Left renal cortex interstitium (tissue), 4 donors: ENCODE results near the gene SYT2. TPM values are rescaled to one million over a fixed set of nuclear protein-coding genes. Genes with fewer than 3 reads are reported as not detected.
"Not testable (repeated sequence)": the region's sequence is repeated elsewhere in the genome, so short reads cannot be mapped to it uniquely, and the experiment has no call there.

Experiments used
- DNase-seq, 4 donors: peaks; one replicate each; pipeline ENCODE4 v3.0.0-alpha.2; 2013; ENCODE audit warnings: low read depth in 4 of 4, low spot score in 2 of 4, missing footprints in 1 of 4
- polyA plus RNA-seq, 4 donors: library from polyadenylated mRNA; unstranded; fragments of 120-200 nt; gene quantifications; one replicate each; pipeline ENCODE4 v1.2.1, GENCODE V29; 2013; ENCODE audit not compliant: insufficient read length in 4 of 4

SYT2 gene
- polyA plus RNA-seq, 4 donors, result 1.9 to 2.9 (median 2.1) TPM

DNA sequence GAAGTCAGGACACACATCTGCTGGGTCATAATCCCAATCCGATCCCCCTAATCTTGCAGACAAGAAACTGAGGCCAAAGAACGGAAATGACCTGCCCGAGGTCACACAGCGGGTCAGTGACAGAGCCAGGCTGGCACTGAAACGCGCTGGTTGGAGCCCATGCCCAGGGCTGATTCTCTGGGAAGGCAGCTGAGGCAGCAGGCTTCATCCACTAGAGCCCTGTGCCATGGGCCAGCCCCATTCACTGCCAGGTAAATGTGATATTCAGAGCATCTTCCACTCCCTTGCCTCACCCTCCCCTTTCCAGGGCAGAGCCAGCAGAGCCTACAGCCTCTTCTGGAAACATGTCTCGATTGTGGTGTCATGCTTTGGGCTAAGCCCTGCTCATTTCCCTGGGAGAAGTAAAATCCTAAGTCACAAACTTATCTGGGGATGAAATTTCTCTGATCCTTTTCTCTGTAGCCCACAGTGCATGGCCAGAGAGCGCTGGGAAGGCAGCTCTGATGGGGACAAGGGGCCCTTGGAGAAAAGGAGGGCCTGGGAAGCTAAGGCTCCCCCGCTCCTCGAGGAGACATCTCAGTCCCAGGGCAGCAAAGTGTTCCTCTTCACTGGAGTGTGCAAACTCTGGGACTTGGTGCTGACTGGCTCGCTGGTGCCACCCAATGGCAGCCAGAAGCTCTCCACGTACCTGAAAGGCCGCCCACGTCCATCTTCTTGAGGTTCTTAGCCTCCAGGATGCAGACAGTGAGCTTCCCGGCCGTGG is 110.4 kb downstream of the SYT2 start:
- no peak for DNase-seq

- no peak for DNase-seq
These were observed 113.0 kb downstream of the SYT2 start for GRCh38 chr1:202597090-202597761.

GRCh38 chr1:202596638-202597037 is 113.6 kb downstream of the SYT2 start:
- no peak for DNase-seq

DNA sequence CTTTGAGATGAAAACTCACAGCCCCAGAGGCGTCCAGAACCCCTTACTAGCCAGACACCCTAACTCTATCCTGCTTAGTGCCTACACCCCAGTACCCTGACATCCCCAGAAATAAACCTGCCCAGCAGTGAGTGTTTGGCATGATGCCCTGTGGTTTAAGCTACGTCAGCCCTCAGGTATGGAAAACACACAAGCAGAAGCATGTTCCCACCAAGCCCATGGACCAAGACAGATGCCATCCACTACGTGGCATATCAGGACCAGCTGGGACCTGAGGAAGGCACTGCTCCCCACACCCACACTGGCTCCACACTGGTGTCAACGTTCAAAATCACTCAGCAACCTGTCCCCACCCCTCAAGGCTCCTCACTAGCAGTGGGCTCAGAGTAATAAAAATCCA is 116.4 kb downstream of the SYT2 start:
- no peak for DNase-seq

DNA sequence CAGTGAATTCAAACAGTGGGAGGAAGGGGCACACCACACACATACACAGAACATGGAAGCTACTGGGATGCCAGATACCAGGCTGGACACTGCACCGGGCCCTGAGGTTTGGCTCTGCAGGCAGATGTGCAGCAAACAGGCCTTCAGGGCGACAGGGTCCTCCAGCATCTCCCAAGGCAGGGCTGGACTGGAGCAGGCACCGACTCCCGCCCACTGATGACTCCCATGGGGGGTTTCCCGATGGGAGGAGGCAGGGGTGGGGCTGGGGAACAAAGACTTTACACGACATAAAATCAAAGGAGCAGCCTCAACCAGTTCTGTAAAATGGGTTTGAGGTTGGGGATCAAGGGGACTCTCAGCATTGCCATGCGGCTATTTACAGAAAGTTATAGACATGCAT is 118.1 kb downstream of the SYT2 start:
- DNase-seq, result no peak

- no peak for DNase-seq
These were observed 118.7 kb downstream of the SYT2 start for GRCh38 chr1:202591515-202591914.

GRCh38 chr1:202590975-202591411 is 119.3 kb downstream of the SYT2 start:
- no peak for DNase-seq

DNA sequence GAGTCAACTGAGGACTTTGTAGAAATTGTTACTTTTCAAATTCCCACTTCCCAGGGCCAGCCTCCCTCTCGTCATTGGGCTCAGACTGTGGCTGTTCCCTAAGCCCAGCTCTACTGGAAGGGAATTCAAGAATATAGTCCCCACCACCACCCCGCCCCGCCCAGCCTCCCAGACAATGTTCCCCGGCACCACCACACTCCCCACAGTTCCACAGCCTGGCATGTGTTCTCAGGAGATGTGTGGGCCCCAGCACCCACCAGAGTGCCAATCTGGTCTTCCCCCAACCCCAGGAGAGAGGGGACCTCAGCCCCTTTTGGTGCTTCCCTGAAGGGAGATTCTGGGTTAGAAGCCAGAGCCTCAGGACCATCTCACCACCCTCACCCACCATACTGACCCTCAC is 120.1 kb downstream of the SYT2 start:
- no peak for DNase-seq

DNA sequence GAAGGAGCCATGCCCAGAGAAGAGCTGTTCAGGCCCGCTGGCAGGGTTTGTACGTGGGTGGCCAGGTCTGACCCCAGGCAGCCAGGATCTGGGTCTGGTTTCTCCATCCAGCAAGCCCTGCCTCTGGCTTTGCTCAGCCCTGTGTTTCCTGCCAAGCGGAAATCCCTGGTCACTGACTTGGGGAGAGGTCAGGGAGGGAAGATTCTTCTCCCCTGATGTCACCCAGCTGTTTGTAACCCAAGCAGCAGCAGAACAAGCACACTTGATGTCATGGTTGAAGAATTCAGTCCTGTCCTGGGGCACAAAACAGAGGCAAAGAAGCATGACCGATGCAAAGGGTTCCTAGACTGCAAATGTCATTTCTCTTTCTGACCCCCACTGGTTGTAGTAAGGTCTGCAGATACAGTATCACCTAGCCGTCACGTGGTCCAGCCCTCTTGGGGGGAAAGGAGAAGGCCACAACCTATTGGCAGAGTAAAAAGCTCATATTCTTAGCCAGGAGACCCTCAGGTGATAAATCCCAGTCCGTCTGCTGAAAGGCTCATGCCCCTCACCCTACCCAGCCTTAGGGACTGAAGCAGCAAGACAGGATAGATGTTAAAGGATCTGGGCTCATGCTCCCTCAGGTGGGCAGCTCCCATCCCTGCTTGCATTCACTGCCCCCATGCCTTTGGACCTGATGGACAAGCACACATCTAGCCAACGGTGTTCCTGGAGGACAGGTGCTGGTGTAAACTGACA is 120.9 kb downstream of the SYT2 start:
- peak; percentile 80 to 85 (median 80) for DNase-seq

- no peak for DNase-seq
These were observed 121.6 kb downstream of the SYT2 start for GRCh38 chr1:202588503-202589189.

DNA sequence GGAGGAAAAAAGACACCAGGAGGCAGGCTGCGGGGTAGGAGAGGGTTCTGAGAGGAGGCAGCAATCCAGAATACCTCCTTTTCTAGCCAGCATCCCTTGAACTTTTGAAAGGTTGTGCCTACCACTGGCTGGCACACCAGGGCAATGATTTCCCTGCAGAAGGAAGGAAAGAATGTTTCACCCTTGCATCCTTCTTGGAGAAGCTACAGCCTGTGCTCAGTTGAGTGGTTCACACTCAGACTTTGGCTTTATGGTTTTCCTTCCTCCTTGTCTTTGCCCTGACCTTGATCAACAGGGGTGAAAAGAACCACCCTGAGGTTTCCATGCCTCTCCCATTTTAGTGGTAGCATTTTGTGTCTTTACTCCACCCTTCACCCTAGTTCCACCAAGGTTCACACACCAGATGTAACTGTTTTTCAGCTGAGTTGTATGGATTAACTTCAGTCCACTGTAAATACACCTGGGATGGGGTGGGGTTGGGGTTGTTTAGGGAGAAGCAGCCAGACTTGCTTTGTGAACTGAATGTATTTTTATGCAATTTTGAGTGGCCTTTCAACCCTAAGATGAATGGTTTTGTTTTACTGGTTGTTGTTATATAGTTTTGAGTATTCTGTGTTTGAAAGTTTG is 122.3 kb downstream of the SYT2 start:
- no peak for DNase-seq

- DNase-seq, result no peak
These were observed 123.4 kb downstream of the SYT2 start for GRCh38 chr1:202586871-202587270.

DNA sequence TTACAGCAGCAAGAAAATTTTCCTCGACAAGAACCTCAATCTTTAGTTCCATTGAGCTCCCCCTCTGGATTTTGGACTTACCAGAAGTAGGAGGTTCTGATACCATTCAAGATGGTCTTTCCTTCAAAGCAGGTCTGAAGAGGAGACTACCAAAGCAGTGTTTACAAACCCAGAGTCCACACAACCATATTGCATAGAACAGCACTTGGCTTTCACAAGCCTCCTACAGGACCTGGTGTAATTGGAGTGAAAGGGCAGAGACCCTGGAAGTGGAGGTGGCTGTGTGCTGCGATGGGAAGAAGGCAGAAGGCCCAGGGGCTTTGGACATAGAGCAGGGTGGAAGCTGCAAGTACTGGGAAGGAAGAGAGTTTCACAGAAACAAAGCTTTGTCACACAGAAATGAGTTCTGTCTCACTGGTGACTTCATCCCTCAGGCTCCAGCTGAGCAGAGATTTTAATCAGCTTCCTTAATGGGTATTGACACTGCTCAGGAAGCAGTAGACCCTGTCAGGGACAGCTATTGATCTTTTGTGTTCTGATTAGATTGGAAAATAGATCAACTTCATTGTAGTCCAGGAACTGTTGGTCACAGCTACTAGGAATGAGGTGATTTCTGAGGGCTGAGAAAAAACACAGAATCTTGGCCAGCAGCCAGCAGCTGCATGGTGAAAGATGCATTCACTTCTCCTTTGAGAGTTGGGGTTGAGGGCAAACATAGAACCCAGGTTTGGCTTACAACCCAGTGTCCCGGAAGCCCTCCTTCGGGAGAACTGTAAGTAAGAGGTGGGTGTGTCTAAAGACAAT is 124.0 kb downstream of the SYT2 start:
- DNase-seq, result no peak

DNA sequence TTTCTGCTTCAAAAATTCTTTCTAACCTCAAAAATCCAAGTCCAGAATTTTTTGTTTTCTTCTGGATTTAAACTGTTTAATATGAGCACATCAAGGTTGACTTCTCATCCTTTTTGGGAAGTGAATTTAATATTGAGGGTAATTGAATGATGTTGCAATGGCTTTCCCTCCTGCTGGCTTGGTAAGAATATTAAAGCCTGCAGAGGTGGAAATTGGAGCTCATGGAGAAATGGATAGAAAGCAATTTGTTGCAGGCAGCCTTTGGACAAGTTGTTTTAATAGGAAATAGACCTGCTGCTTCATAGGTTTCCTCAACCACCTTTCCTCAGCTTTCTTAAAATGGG is 124.7 kb downstream of the SYT2 start:
- no peak for DNase-seq

- DNase-seq, result no peak
These were observed 125.3 kb downstream of the SYT2 start for GRCh38 chr1:202584707-202585589.

DNA sequence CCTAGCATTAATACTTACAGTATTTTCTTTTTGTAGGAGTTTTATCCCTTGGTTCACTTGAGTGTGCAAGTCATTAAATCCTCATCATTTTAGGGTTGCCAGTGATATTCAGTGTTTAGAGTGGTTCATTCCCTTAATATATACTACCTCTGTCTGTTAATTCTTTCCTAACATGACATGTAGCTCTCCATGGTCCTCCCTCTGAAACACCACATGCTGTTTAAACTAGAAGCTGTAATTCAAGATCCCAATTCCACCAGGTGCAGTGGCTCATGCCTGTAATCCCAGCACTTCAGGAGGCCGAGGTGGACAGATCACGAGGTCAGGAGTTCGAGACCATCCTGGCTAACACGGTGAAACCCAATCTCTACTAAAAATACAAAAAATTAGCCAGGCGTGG is 127.9 kb downstream of the SYT2 start:
- DNase-seq, result not testable (repeated sequence)

- DNase-seq, result no peak
These were observed 129.6 kb downstream of the SYT2 start for GRCh38 chr1:202580619-202581018.

DNA sequence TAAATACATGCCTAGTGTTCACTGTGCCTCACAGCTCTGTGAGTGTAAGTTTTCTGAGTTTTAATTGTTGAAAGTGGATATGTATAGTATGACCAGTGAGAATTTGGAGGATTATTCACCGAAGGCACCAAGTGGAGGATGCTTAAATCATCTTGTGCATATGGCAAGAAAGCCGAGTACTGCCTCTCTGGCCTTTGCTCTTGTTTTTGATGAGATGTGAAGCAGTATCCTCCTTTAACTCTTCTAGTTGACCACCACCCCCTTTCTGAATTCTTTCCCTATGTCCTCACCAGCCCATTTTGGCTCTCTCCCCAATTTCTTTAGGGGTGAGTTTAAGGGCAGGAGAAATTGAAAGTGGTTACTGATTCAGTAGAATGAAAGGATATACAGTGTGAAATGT is 130.4 kb downstream of the SYT2 start:
- DNase-seq, result no peak

DNA sequence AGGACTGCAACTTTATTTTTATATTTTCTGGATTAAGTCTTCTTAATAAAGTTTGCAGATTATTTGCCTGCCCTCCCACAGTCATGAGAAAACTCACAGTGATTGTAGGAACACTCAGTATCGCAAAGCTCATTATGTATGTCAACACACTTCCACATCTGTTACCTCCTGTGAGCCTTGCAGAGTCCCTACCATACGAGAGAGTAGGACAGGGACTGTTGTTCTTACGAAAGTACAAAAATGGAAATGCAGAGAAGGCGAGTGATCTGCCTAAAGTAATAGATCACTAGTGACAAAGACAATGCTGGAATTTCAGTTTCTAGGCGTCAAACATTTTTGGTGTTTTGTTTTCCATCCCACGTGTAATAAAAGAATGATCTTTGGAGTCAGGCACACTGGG is 131.7 kb downstream of the SYT2 start:
- DNase-seq, result no peak
